Measurements from ENCODE around the gene ACOT12. TPM values are rescaled to one million over a fixed set of nuclear protein-coding genes. Genes with fewer than 3 reads are reported as not detected.

ACOT12 gene
- total RNA-seq, 2 donors from 2014 or later, result not detected

- DNase-seq, result no peak
- H3K27ac ChIP-seq, result no peak overlapping the region
- H3K27me3 ChIP-seq, result no peaks in the 10 kb centered on the region
- TF ChIP-seq CTCF (IDR thresholded peaks at IDR 0.05) (no peak), POLR2A (IDR thresholded peaks at IDR 0.05) (no peak)
- WGBS, 2 donors, result 94% methylated on average over 3 of the region's 3 CpGs
- intact Hi-C loops (cut with DNase I), result no loop called here
- ATAC-seq, result no peak
- peaks cover 0 to 26% of the 10 kb centered on the region in 2 donors for H3K36me3 ChIP-seq (replicated peaks in 1 of 2; ENCODE audit: insufficient read depth in 1 of 2, low read depth in 2 of 2)
- H3K4me1 ChIP-seq, result no peaks in the 10 kb centered on the region
- no peak overlapping the region for H3K4me3 ChIP-seq
- no peaks in the 10 kb centered on the region for H3K9me3 ChIP-seq
Observed at GRCh38 chr5:81313686-81314085, 80.2 kb downstream of the ACOT12 start.

- intact Hi-C loops (cut with DNase I), result no loop called here
- DNase-seq, result no peak
- ATAC-seq, result no peak
- Histone ChIP-seq H3K4me3 (no peak overlapping the region), H3K27ac (no peak overlapping the region), H3K4me1 (no peaks in the 10 kb centered on the region), H3K9me3 (no peaks in the 10 kb centered on the region), H3K27me3 (no peaks in the 10 kb centered on the region), H3K36me3 (replicated peaks in 1 of 2; ENCODE audit: insufficient read depth in 1 of 2, low read depth in 2 of 2) (peaks cover 0 to 26% of the 10 kb centered on the region in 2 donors)
- TF ChIP-seq POLR2A (IDR thresholded peaks at IDR 0.05) (no peak), CTCF (IDR thresholded peaks at IDR 0.05) (no peak)
Observed at GRCh38 chr5:81313278-81313677, 80.7 kb downstream of the ACOT12 start.

GRCh38 chr5:81310402-81311063 lies 83.4 kb downstream of the ACOT12 start:
- Histone ChIP-seq H3K36me3 (replicated peaks in 1 of 2; ENCODE audit: insufficient read depth in 1 of 2, low read depth in 2 of 2) (peaks cover 0 to 26% of the 10 kb centered on the region in 2 donors), H3K27me3 (no peaks in the 10 kb centered on the region), H3K4me1 (no peaks in the 10 kb centered on the region), H3K27ac (no peak overlapping the region), H3K4me3 (no peak overlapping the region), H3K9me3 (no peaks in the 10 kb centered on the region)
- intact Hi-C loops (cut with DNase I), result no loop called here
- DNase-seq (no peak), ATAC-seq (no peak)
- 62 to 80% methylated on average over 1 of the region's 1 CpG for WGBS, 2 donors
- TF ChIP-seq POLR2A (IDR thresholded peaks at IDR 0.05), result no peak
- no peak for TF ChIP-seq CTCF (IDR thresholded peaks at IDR 0.05)

- intact Hi-C loops (cut with DNase I), result no loop called here
- Histone ChIP-seq H3K9me3 (no peaks in the 10 kb centered on the region), H3K4me3 (no peak overlapping the region), H3K36me3 (replicated peaks in 1 of 2; ENCODE audit: insufficient read depth in 1 of 2, low read depth in 2 of 2) (peaks cover 0 to 26% of the 10 kb centered on the region in 2 donors), H3K4me1 (no peaks in the 10 kb centered on the region), H3K27me3 (no peaks in the 10 kb centered on the region), H3K27ac (no peak overlapping the region)
- no peak for TF ChIP-seq CTCF (IDR thresholded peaks at IDR 0.05)
- no peak for TF ChIP-seq POLR2A (IDR thresholded peaks at IDR 0.05)
- 91% methylated on average over 2 of the region's 2 CpGs for WGBS, 2 donors
- no peak for DNase-seq
- ATAC-seq, result no peak
Observed at GRCh38 chr5:81308836-81309235, 85.1 kb downstream of the ACOT12 start.

GRCh38 chr5:81305785-81306184 lies 88.1 kb downstream of the ACOT12 start:
- peaks cover 0 to 3% of the 10 kb centered on the region in 2 donors for H3K36me3 ChIP-seq (replicated peaks in 1 of 2; ENCODE audit: insufficient read depth in 1 of 2, low read depth in 2 of 2)
- no peak for ATAC-seq
- TF ChIP-seq CTCF (IDR thresholded peaks at IDR 0.05) (no peak), POLR2A (IDR thresholded peaks at IDR 0.05) (no peak)
- peaks cover 7% of the 10 kb centered on the region for H3K4me1 ChIP-seq
- no peak for DNase-seq
- no peaks in the 10 kb centered on the region for H3K9me3 ChIP-seq
- no peak overlapping the region for H3K4me3 ChIP-seq
- intact Hi-C loops (cut with DNase I), result no loop called here
- no peaks in the 10 kb centered on the region for H3K27me3 ChIP-seq
- no peak overlapping the region for H3K27ac ChIP-seq

All from body of pancreas (tissue), 4 donors.